CD4-positive, alpha-beta T cell (primary cell): ENCODE measurements around the gene PAX3. TPM values are rescaled to one million over a fixed set of nuclear protein-coding genes. Genes with fewer than 3 reads are reported as not detected.

Experiments used
- ATAC-seq: fragments of 200-7000 bp; cut with Tn5 transposase; one replicate; pipeline ENCODE4 v1.10.0; 2022; ENCODE audit warnings: mild to moderate bottlenecking; ENCODE audit not compliant: poor library complexity
- CTCF ChIA-PET: fragments of 350-600 bp; sonication (Branson Sonifier 250); formaldehyde crosslinking; loops from one replicate; lab custom pipeline; 2021; ENCODE audit warnings: antibody characterized with exemption, inconsistent platforms; lab: Charles Lee
- POLR2A ChIA-PET: fragments of 350-600 bp; sonication (Branson Sonifier 250); formaldehyde crosslinking; loops from one replicate; lab custom pipeline; 2021; ENCODE audit warnings: antibody characterized with exemption, inconsistent platforms; lab: Charles Lee
- DNase-seq, 14 experiments: peaks; one replicate each; pipeline ENCODE4 v3.0.0-alpha.2; 2013 to 2020; ENCODE audit warnings: mixed read lengths in 2 of 14
- H3K27ac ChIP-seq, 2 donors: one replicate each; pipeline versions ENCODE4 v1.5.1 to v1.7.0; 2013; ENCODE audit warnings: low read length in 2 of 2, low read depth in 1 of 2, mild to moderate bottlenecking in 1 of 2
- H3K27me3 ChIP-seq, 2 experiments: 1 replicate in 1 of 2; 2 replicates in 1 of 2; pipeline versions ENCODE4 v1.6.1 to v1.7.0; 2013; ENCODE audit warnings: low read length in 2 of 2, control low read depth in 1 of 2, mild to moderate bottlenecking in 1 of 2, moderate library complexity in 1 of 2; ENCODE audit not compliant: insufficient read depth in 2 of 2, control insufficient read depth in 1 of 2
- H3K36me3 ChIP-seq: one replicate; pipeline ENCODE4 v1.6.1; 2013; ENCODE audit warnings: low read length, control low read depth; ENCODE audit not compliant: insufficient read depth
- H3K4me1 ChIP-seq: one replicate; pipeline ENCODE4 v1.6.1; 2013; ENCODE audit warnings: low read length, control low read depth; ENCODE audit not compliant: insufficient read depth
- H3K4me3 ChIP-seq: one replicate; pipeline ENCODE4 v1.5.1; 2013; ENCODE audit warnings: mild to moderate bottlenecking, low read length, moderate library complexity
- H3K9me3 ChIP-seq, 2 experiments: 1 replicate in 1 of 2; 2 replicates in 1 of 2; pipeline versions ENCODE4 v1.6.1 to v1.7.0; 2013; ENCODE audit warnings: low read length in 2 of 2, mild to moderate bottlenecking in 2 of 2, control low read depth in 1 of 2, moderate library complexity in 1 of 2; ENCODE audit not compliant: control insufficient read depth in 1 of 2, insufficient read depth in 1 of 2
- H3K27ac Mint-ChIP-seq: one replicate; pipeline ENCODE4 v1.8.0; 2020; ENCODE audit warnings: mixed read lengths
- H3K27me3 Mint-ChIP-seq: one replicate; pipeline ENCODE4 v1.8.0; 2021; ENCODE audit warnings: mixed read lengths
- H3K36me3 Mint-ChIP-seq: one replicate; pipeline ENCODE4 v1.8.0; 2021; ENCODE audit warnings: low read depth, mixed read lengths
- H3K4me1 Mint-ChIP-seq: one replicate; pipeline ENCODE4 v1.8.0; 2021; ENCODE audit warnings: low read depth, mixed read lengths
- H3K4me3 Mint-ChIP-seq: one replicate; pipeline ENCODE4 v1.8.0; 2020; ENCODE audit warnings: mild to moderate bottlenecking, mixed read lengths
- H3K9me3 Mint-ChIP-seq: one replicate; pipeline ENCODE4 v1.8.0; 2020; ENCODE audit warnings: mixed read lengths
- CTCF ChIP-seq: fragments of 200-600 bp; IDR thresholded peaks from one replicate; pipeline ENCODE4 v1.8.0; 2022; ENCODE audit warnings: antibody characterized with exemption, mild to moderate bottlenecking
- intact Hi-C, 2 experiments: fragments of 100-400 bp; cut with DNase I in 1 of 2; cut with micrococcal nuclease in 1 of 2; formaldehyde crosslinking; loops; one replicate each; pipeline versions ENCODE4 v1.15.1 to v1.9.0; 2023 to 2025; cut with DNase I, micrococcal nuclease
- total RNA-seq, 174 experiments: library from RNA in 2 of 174; stranded (reverse) in 2 of 174; gene quantifications; one replicate each; pipeline ENCODE4 v1.2.3 and lab custom pipeline; 2021 to 2026

PAX3 gene
- total RNA-seq, 2 experiments from 2014 or later = not detected

GRCh38 chr2:222269132-222269531 lies 29.7 kb downstream of the PAX3 start:
- H3K9me3 ChIP-seq = peaks cover 0 to 4% of the 10 kb centered on the region in 2 experiments
- H3K27ac Mint-ChIP-seq = no peak overlapping the region
- H3K4me3 Mint-ChIP-seq = no peak overlapping the region
- POLR2A ChIA-PET = no interaction called here
- ATAC-seq (no peak), DNase-seq (no peak)
- intact Hi-C loops = no loop called here
- H3K27me3 Mint-ChIP-seq = peaks cover 56% of the 10 kb centered on the region
- H3K4me3 ChIP-seq = no peak overlapping the region
- H3K4me1 ChIP-seq = no peaks in the 10 kb centered on the region
- H3K4me1 Mint-ChIP-seq = no peaks in the 10 kb centered on the region
- H3K9me3 Mint-ChIP-seq = no peaks in the 10 kb centered on the region
- H3K36me3 Mint-ChIP-seq = no peaks in the 10 kb centered on the region
- CTCF ChIA-PET = no interaction called here
- peaks cover 0 to 6% of the 10 kb centered on the region in 2 experiments for H3K27me3 ChIP-seq
- H3K27ac ChIP-seq = no peak overlapping the region
- no peak for TF ChIP-seq CTCF
- H3K36me3 ChIP-seq = no peaks in the 10 kb centered on the region

DNA sequence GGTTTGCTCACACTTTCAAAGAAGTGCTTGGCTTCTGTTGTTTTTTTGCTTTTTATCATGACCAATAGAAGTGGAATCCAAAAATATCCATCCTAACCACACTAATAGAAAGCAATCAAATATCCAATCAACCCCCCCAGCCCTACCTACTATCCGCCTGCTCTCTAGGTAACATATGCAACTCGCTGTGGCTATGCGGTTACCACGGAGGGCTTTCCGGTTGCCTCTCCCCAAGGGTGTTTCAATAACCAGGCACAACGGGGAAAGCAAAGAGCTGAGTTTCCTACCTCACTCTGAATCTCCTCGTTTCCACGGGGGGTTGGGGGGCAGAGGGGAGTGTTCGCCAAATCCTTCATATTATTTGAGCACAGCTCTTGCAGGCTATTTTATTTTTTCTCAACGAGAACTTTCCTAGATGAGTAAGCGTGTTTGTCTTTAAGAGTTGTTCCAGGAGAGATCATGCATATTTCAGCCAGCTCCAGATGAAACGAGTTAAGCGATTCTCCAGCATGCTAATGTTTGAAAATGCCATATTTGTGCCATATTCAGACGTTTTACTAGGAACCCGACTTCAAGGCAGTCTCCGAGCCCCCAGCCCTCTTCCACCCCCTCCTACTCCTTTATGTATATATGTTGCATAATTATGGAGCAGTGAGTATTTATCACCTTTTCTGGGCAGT lies 30.3 kb downstream of the PAX3 start:
- Mint-ChIP-seq H3K27me3 (peaks cover 56% of the 10 kb centered on the region), H3K36me3 (no peaks in the 10 kb centered on the region), H3K4me3 (no peak overlapping the region), H3K27ac (no peak overlapping the region), H3K9me3 (no peaks in the 10 kb centered on the region), H3K4me1 (no peaks in the 10 kb centered on the region)
- ChIA-PET CTCF (no interaction called here), POLR2A (no interaction called here)
- Histone ChIP-seq H3K27ac (no peak overlapping the region), H3K4me1 (no peaks in the 10 kb centered on the region), H3K4me3 (no peak overlapping the region), H3K9me3 (peaks cover 4% of the 10 kb centered on the region in 2 experiments), H3K27me3 (peaks cover 0 to 6% of the 10 kb centered on the region in 2 experiments), H3K36me3 (no peaks in the 10 kb centered on the region)
- no peak for TF ChIP-seq CTCF
- ATAC-seq (no peak), DNase-seq (no peak)
- intact Hi-C loops = no loop called here

GRCh38 chr2:222264791-222265320 lies 33.9 kb downstream of the PAX3 start:
- H3K36me3 Mint-ChIP-seq = no peaks in the 10 kb centered on the region
- Histone ChIP-seq H3K4me3 (no peak overlapping the region), H3K9me3 (peaks cover 4% of the 10 kb centered on the region in 2 experiments), H3K4me1 (no peaks in the 10 kb centered on the region), H3K36me3 (no peaks in the 10 kb centered on the region), H3K27ac (no peak overlapping the region), H3K27me3 (peaks cover 0 to 6% of the 10 kb centered on the region in 2 experiments)
- H3K27me3 Mint-ChIP-seq = peaks cover 33% of the 10 kb centered on the region
- POLR2A ChIA-PET = no interaction called here
- H3K4me1 Mint-ChIP-seq = no peaks in the 10 kb centered on the region
- ATAC-seq (no peak), DNase-seq (no peak)
- intact Hi-C loops = no loop called here
- no peak overlapping the region for H3K27ac Mint-ChIP-seq
- CTCF ChIA-PET = no interaction called here
- no peaks in the 10 kb centered on the region for H3K9me3 Mint-ChIP-seq
- H3K4me3 Mint-ChIP-seq = no peak overlapping the region
- TF ChIP-seq CTCF = no peak
